ENCODE measurements around the gene AKAP13.
A peak's percentile ranks its signal among the peaks of the same experiment; 100 is the strongest.
"Not testable (repeated sequence)": the region's sequence is repeated elsewhere in the genome, so short reads cannot be mapped to it uniquely, and the experiment has no call there.

AKAP13 gene

DNA sequence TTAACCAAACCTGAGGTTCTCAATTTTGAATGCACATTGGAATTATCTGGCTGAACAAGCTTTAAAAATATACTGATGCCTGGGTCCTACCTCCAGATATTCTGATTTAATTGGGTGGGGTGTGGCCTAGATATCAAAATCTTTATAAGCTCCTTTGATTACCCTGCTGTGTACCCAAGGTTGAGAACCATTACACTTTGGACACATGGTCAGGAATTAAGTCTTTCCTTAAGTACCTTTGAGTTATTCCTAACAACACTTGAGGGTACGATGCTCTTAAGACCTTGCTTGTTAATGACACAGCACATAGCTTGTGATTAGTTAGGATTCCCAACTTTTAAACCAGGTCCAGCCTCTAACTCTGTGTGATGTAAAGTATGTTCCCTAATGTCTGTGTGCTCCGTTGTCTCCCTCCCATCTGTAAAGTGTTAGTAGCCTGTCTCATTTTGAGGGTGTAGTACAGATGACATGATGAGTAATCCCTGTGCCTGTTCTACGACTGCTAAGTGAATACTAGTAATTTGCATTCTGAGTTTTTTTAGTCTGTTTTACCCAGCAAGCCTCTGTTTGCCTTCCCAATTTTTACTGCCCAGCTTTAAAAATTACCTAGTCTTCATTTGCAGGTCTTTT is 259.5 kb downstream of the AKAP13 start:
- peak; percentile 61 for DNase-seq

DNA sequence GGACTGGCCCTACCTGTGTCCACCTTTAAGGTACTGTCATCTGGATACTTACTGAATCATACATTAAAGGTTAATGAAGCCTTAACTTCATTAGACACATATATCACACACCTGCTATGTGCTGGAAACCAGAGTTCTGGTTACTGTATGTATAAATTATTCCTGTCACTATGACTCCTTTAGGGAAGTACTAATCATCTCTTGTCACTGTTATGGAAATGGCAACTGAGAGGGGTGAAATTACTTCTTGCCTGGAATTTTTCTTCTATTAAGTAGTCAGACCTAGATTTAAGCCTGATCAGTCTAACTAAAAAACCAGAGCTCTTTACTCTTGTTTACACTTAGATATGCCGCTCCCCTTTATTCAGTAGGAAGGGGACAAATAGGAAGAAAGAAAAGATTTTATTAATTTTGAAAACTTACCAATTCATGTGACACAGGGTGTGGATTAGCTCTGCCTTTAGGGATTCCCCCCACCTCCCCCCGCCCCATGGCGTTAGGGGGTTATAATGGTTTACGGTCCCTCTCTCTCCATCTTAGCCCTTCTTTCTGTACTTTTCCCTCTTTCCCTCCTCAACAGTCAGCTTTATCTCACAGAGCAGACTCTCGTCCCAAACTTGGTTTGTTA is 261.8 kb downstream of the AKAP13 start:
- no peak for DNase-seq

DNA sequence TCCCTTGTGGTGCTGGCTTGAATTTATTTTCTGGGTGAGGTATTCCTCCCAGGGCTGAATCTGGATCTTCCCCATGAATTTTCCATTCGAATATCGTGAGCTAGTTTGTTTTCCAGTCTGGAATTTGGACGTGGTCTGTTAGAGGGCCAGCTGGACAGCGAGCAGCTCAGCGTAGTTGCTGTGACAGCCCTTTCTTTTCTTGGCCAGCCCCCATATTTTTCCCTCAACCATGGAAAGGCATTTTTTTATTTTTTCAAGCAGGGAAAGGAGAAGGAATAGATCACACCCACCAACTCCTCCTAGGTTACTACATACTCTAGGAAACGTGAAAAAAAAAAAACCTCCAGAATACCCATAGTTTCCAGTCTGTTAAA is 262.3 kb downstream of the AKAP13 start:
- DNase-seq: no peak

DNA sequence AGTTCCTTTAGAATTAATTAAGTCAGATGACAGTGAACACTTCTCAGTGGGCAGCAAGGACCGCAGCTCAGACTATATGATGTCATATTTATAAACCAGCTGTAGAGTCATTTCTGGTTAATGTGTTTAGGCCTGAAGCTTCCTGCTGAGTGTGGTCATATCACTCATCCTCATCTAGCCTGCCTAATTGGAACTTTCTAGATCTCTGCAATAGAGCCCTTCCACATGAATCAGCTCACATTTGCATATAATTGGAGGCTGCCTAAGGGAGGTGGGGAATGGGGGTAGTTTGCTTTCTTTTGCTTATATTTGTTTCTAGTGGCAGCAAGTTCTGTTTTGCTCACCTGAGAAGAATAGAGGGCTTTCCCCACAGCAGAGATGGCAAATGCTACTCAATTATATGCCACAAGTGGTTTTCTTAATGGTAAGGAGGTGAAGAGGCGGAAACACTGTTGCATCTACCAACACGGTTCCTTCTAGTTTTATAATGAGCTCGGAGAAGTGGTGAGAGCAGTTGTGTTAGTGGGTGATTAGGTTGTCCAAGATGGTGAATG is 266.2 kb downstream of the AKAP13 start:
- DNase-seq: no peak

DNA sequence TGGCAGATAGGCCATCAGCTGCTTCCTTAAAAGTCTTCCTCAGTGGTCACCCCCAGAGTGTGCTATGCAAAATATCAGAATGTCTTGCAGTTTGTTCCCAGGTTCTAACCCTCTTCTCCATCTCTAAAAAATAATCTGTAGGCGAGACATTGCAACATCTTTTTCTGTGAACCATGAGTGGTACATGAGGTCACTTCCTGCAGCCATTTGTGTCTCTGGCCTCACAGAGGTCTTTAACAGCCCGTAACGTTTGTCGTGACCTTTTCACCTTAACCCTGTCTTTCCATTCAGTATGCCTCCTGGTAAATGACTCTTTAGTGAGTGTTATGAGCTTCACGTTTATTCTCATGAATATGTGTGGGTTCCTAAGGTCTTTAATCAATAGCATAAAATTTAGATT is 269.0 kb downstream of the AKAP13 start:
- DNase-seq: peak; percentile 60

DNA sequence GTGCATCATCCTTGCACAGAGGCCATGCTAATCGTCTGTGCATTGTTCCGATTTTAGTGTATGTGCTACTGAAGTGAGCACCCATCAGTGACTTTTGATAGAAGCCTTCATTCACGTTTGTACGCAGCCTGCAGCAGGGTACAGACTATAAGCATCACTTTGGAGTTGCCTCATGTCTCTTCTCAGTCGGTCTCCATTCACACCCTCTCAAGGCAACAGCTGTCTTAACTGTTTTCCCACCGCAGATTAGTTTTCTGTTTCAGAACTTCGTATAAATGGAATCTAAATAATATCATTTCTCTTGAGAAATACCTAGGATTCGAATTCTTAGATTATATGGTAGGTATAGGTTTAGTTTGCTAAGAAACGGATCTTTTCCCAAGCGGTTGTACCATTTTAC is 271.1 kb downstream of the AKAP13 start:
- no peak for DNase-seq

DNA sequence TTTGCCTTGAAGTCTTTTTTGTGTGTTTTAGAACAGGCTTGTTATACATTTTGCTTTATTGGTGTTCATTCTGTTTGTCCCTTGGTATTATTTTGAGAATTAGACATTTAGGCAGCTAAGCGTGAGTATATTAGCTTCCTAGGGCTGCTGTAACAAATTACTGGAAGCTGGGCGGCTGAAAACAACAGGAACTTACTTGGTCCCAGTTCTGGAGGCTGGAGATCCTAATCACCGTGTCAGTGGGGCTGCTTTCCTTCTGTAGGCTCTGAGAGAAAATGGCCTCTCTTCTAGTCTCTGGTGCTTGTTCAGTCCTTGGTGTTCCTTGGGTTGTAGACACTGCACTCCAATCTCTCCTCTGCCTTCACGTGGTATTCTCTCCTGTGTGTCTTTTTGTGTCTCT is 272.1 kb downstream of the AKAP13 start:
- no peak for DNase-seq

DNA sequence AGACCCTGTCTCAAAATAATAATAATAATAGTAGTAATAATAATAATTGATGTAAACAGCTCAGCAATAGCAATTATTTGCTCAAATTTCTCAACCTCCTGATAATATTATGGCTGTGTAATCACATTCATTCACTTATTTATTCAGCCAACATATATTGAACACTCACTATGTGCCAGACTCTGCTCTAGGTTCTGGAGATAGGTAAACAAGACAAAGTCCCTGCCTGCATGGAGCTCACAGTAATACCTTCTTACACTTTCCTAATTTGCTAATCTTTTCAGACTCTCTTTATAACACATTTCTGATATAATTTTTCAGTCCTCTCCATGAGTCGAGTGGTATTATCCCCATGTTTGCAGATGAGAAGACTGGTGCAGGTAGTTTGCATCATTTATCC is 276.7 kb downstream of the AKAP13 start:
- DNase-seq: no peak

DNA sequence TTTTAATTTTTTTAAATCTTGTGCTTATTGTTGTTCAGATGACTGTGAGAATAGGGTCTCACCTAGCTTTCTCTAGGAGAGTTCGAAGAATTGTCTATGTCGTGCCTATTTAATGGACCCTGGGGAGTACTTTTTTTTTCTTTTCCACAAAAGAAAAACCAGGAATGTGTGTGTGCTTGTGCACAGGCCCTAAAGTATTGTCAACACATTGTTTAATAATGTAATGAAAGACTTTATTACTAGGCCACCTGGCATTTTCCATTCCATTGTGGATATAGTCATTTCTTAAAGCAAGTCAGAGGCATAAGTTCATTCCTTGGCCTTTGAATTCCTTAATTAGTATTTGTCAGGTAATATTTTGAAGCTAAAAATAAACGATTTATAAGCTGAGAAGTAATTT is 278.4 kb downstream of the AKAP13 start:
- no peak for DNase-seq

DNA sequence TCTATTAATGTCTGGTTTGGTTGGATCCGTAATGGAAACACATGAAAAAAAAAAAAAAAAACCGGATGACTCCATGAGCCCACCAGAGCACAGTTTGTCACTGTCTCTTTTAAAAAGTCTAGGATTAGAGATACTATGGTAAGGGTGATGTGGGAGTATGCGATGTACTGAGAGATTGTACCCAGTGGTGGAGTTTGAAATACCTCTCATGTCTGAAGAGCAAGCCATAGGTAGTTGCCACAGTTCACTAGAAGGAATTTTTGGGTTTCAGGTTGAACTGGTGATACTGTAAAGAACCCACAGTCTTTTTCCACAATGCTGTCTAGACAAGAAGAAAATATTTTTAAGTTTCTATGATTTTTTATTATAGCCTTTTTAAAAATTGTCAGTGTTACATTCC is 281.5 kb downstream of the AKAP13 start:
- no peak for DNase-seq

DNA sequence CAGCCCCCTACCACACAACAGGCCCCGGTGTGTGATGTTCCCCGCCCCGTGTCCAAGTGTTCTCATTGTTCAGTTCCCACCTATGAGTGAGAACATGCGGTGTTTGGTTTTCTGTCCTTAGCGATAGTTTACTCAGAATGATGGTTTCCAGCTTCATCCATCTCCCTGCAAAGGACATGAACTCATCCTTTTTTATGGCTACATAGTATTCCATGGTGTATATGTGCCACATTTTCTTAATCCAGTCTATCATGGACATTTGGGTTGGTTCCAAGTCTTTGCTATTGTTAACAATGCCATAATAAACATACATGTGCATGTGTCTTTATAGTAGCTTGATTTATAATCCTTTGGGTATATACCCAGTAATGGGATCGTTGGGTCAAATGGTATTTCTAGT is 285.3 kb downstream of the AKAP13 start:
- not testable (repeated sequence) for DNase-seq

DNA sequence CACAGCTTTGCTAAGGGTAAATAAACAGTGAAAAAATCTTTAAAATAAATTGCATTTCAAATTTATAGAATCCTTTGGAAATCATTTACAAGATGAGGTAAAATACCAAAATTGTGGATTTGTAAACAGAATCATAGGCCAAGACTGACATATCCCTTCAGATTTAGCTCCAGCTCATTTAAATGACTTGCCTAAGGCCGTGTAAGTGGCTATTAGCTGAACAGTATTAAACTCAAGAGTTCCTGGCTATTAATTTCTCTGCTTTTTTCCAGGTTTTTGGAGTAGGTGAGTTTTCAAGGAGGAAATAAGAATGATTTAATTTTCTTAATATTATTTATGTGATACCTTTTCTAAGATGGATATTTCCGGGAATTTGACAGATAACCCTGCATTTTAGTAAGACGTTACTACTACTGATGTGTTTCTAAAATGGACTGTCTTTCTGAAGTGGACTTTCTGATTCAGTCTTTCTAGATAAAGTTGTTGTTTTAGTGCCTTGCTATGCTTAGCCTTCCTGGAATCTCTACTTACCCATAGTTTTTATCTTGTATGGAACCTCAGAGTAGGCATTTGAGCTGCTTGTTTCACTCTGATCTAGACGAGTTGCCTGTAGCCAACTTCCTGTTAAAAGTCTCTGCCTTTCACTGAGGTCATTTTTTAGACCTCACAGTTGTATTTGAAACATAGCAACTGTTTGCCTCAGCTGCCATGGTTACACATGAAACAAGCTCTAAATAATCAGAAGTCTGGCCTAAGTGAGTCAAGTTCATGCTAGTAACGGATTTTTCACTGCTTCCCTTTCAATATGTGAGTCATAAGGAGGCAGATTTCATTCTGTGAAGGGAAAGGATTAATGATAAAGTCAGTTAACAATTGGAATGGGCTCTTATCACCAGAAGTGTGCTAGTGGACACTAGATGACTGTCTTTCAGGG is 287.4 kb downstream of the AKAP13 start:
- DNase-seq: peak; percentile 55

DNA sequence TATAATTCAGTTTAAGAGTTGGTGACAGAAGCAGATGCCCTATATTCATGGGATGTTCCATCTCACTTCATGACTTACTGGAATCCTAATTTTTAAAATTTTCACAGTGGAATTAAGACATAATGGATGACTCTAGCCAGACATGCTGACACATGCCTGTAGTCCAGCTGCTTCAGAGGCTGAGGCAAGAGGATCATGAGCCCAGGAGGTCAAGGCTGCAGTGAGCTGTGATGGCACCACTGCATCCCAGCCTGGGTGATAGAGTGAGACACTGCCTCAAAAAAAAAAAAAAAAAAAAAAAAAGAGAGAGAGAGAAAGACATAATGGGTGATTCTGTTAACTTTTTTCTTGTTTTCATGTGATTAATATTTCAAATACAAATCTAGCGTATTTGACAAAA is 290.8 kb downstream of the AKAP13 start:
- DNase-seq: no peak

DNA sequence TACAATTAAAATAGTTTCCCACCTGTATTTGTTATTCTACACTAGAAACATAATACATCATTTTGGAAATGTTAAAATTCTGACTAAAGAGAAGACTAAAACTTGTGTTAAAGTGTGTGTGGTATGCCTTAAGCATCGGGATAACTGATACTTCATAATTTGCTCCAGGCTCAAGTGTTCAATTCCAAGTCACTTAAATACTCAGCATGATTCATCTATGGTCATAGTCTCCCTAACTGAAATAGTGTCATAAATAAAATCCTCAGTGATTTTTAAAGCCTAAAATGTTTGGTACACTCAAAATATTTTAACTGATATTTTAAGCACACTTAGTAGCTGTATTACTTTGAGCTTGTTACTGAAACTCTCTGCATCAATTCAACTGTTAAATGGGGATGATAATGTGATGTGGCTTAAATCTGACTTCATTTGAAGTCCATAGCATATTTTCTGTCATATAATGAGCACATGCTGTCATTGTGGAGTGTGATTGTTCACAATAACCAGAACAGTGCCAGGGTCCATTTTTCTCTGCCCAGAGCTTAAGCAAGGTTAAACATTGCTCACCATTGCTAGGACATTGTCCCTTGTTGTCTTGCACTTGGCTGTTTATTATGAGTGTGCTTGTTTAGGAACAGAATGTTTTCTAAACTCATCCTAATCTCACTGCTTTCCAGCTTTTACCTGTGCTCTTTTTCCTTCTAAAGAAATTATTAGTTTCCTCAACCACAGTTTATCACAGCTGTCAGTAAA is 292.1 kb downstream of the AKAP13 start:
- no peak for DNase-seq

DNA sequence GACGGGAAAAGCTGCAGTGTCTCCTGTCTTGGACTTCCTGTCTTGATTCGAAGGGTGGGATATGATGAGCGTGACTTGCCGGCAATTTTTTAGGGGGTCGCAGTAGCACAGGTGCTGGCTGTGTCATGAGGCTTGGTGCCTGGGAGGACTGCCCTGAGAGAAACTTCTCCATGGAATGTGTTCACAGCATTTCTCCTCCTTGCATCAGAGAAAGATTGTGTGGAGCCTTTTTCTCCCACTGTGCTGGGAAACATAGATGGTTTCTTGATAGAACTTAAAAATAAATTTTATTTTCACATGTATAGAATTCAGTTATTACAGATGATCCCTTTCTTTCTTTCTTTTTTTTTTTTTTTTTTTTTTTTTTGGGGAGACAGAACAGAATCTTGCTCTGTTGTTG is 292.9 kb downstream of the AKAP13 start:
- DNase-seq: no peak

DNA sequence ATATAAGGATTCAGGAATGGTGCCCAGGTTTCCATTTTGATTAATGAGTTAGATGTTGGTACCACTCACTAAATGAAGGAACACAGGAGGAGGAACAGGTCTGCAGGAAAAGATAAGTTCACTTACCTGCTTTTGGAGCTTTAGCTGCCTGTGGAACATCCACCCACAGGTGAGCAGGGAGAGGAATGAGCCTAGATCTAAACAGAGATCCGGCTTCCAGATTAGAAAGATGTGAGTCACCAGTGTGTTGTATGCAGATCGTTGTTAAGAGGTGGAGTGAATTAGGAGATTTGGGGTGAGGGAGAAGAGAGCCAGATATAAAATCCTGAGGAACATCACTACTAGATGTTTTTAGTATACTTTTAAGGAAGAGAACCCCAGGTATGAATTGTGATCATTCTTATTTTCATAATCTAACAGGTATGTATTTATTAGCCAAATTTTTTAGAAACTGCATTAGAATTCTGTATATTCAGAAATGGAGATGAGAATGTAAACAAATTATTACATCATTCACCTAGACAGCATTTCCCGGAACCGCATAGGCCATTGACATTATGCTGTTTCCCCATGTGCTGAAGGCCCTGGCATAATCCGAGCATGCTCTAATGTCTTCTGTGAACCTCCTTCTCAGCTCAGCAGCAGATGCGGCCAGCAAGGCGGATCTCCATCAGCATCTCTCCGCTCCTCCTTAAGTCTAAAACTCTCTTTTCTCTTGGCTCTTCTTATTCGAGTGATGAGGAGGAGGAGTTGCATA is 296.1 kb downstream of the AKAP13 start:
- no peak for DNase-seq

DNA sequence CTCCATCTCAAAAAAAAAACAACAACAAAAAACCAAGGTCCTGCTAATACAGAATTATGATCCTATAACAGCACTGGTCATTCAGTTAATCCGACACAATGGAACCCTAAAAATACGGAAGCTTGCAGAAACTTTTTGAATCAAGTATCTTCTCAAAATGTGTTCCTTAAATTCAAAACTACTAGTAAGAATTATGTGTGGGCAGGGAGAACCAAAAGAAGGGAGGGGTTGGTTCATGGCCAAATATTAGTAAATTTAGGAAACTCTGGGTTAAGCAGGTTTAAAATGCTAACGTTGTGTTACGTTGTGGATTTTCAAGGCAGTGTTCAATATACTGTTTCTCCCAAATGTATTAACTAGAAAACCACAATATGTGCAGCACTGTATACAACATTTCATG is 298.8 kb downstream of the AKAP13 start:
- no peak for DNase-seq

DNA sequence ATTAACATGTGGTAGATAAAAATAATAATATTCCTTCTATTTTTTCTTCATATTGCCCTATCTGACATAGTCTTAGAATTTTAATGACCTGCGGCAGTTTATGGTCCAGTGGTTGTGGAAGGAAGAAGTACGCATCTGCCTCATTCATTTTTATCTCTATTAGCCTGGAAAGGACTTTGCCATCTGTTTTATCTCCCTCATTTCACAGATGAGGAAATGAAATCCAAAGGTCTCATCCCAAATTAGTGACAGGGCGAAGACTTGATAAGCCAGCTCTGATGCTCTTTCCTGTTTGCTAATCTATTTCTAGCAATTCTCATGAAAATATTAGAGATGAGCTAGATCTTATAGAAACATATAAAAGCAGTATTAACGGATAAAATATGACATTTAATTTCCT is 301.0 kb downstream of the AKAP13 start:
- DNase-seq: no peak

DNA sequence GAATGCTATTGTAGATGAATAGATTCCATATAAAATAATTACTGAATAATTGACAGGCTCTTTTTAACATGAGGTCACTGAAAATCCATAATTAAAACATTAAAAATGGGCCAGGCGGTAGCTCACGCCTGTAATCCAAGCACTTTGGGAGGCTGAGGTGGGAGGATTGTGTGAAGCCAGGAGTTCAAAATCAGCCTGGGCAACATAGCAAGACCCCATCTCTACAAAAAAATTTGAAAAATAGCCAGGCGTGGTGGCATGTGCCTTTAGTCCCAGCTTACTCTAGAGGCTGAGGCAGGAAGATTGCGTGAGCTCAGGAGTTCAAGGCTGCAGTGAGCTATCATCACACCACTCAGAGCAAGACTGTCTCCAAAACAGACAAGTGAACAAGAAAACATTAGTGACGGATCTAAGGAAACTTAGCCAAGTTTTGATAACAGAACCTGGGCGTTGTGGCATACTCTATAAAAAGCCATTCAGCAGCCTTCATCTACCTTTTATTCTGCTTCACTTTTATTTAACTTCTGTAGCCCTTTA is 303.8 kb downstream of the AKAP13 start:
- no peak for DNase-seq

DNA sequence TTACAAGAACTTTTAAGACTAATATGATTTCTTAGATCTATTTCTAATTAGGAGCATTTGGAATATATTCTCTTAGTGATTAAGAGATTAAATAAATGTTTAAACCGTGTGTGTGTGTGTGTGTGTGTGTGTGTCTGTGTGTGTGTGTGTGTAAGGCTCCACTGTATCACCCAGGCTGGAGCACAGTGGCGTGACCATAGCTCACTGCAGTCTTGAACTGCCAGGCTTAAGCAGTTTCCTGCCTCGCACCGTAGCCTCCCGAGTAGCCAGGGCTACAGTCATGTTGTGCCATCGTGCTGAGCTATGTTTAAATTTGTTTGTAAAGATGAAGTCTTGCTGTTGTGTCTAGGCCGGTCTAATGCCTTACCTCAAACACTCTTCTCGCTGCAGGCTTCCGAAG is 305.0 kb downstream of the AKAP13 start:
- DNase-seq: no peak

DNA sequence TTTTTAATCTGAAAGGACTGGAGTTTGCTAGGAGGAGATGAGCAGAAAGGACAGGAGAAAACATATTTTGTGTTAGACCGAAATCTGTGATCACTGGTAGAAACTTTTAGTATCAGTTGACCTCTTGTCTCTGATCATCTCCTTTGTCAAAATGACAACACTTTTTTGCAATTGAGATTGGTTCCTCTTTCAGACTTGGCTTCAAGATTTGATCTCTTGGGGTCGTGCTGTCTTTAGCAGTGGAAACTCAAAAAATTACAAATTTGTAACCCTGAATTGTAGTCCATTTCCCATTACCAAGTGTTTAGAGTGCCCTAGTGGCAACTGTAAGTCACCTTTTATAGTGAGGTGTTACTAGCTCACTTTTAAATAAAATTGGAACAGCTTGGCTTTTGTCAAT is 306.9 kb downstream of the AKAP13 start:
- DNase-seq: no peak

DNA sequence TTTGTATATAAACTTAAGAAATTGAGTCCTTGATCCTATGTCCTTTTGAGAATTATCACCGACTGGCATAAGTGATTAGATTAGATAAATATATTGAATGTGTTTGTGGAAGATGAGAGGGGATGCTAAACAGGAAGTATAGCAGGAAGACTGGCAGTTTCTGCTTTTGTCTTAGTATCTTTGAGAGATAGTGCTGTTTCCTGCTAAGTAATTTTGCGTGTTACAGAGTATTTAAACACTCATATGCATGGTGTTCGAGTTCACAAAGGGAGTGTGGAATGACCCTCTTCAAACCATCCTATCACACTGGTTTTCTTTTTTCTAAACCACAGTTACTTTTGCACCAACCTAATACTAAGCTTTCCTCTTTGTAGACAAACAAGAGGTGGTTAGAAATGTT is 308.3 kb downstream of the AKAP13 start:
- no peak for DNase-seq

Data from islet precursor cell (in vitro differentiated cells).